WTC11 (cell line): Measurements from ENCODE around the gene TMEM176A. TPM values are rescaled to one million over a fixed set of nuclear protein-coding genes. Genes with fewer than 3 reads are reported as not detected.

Source experiments
- ATAC-seq: fragments of 200-7000 bp; cut with Tn5 transposase; 2 replicates; pipeline ENCODE4 v1.10.0; 2021; ENCODE audit warnings: mild to moderate bottlenecking, moderate library complexity
- CTCF ChIA-PET: fragments of 300-600 bp; sonication (Branson Sonifier 250); formaldehyde crosslinking; loops from one replicate; lab custom pipeline; 2021; ENCODE audit warnings: antibody characterized with exemption; lab: Charles Lee
- POLR2A ChIA-PET: fragments of 350-600 bp; sonication (Branson Sonifier 250); formaldehyde crosslinking; loops from one replicate; lab custom pipeline; 2021; ENCODE audit warnings: antibody characterized with exemption; lab: Charles Lee
- DNase-seq: peaks from one replicate; pipeline ENCODE4 v3.0.0; 2021; ENCODE audit warnings: low spot score
- H3K27ac Mint-ChIP-seq: 2 replicates; pipeline ENCODE4 v1.8.0; 2021; ENCODE audit warnings: mixed read lengths
- H3K27me3 Mint-ChIP-seq: 2 replicates; pipeline ENCODE4 v1.8.0; 2021; ENCODE audit warnings: low read depth, mild to moderate bottlenecking, moderate library complexity, mixed read lengths
- H3K36me3 Mint-ChIP-seq: 2 replicates; pipeline ENCODE4 v1.8.0; 2021; ENCODE audit warnings: mixed read lengths
- H3K4me1 Mint-ChIP-seq: 2 replicates; pipeline ENCODE4 v1.8.0; 2022; ENCODE audit warnings: mixed read lengths
- H3K4me3 Mint-ChIP-seq: 2 replicates; pipeline ENCODE4 v1.8.0; 2021; ENCODE audit warnings: mild to moderate bottlenecking, moderate library complexity, mixed read lengths
- H3K9me3 Mint-ChIP-seq: 2 replicates; pipeline ENCODE4 v1.8.0; 2021; ENCODE audit warnings: mixed read lengths
- CREM ChIP-seq: sonication (generic); formaldehyde crosslinking; IDR thresholded peaks from 2 replicates; pipeline ENCODE4 v1.8.1; 2022; ENCODE audit warnings: mild to moderate bottlenecking, missing genetic modification reagents, moderate library complexity
- E2F5 ChIP-seq: sonication (generic); formaldehyde crosslinking; IDR thresholded peaks from 2 replicates; pipeline ENCODE4 v1.8.1; 2022; ENCODE audit warnings: mild to moderate bottlenecking, moderate library complexity, missing genetic modification reagents
- ELF4 ChIP-seq: sonication (generic); formaldehyde crosslinking; IDR thresholded peaks from 2 replicates; pipeline ENCODE4 v1.8.1; 2022; ENCODE audit warnings: low read depth, mild to moderate bottlenecking, moderate library complexity, missing genetic modification reagents
- ESRRA ChIP-seq: sonication (generic); formaldehyde crosslinking; IDR thresholded peaks from 2 replicates; pipeline ENCODE4 v1.8.1; 2022; ENCODE audit warnings: mild to moderate bottlenecking, missing genetic modification reagents, borderline replicate concordance
- FOXP1 ChIP-seq: sonication (generic); formaldehyde crosslinking; IDR thresholded peaks from 2 replicates; pipeline ENCODE4 v1.8.0; 2022; ENCODE audit warnings: missing genetic modification reagents, mild to moderate bottlenecking, moderate library complexity, borderline replicate concordance
- GABPB1 ChIP-seq: sonication (generic); formaldehyde crosslinking; IDR thresholded peaks from 2 replicates; pipeline ENCODE4 v1.8.1; 2023; ENCODE audit warnings: mild to moderate bottlenecking, missing genetic modification reagents
- GRHL2 ChIP-seq: fragments of 250-450 bp; sonication (Bioruptor Pico); IDR thresholded peaks from 2 replicates; pipeline ENCODE4 v1.8.0; 2022; ENCODE audit warnings: mild to moderate bottlenecking, moderate library complexity; ENCODE audit not compliant: insufficient replicate concordance, severe bottlenecking
- MLX ChIP-seq: sonication (generic); formaldehyde crosslinking; IDR thresholded peaks from 2 replicates; pipeline ENCODE4 v1.8.1; 2023; ENCODE audit warnings: mild to moderate bottlenecking, missing genetic modification reagents, moderate library complexity
- MYBL2 ChIP-seq: sonication (generic); formaldehyde crosslinking; IDR thresholded peaks from 2 replicates; pipeline ENCODE4 v1.8.1; 2023; ENCODE audit warnings: mild to moderate bottlenecking, moderate library complexity, missing genetic modification reagents
- NR2C2 ChIP-seq: sonication (generic); formaldehyde crosslinking; IDR thresholded peaks from 2 replicates; pipeline ENCODE4 v1.8.0; 2022; ENCODE audit warnings: mild to moderate bottlenecking, missing genetic modification reagents
- NR3C1 ChIP-seq: sonication (generic); formaldehyde crosslinking; conservative IDR thresholded peaks from 2 replicates; pipeline ENCODE4 v1.8.1; 2023; ENCODE audit warnings: low read depth, mild to moderate bottlenecking, missing genetic modification reagents
- RELA ChIP-seq: sonication (generic); formaldehyde crosslinking; IDR thresholded peaks from 2 replicates; pipeline ENCODE4 v1.8.1; 2022; ENCODE audit warnings: missing genetic modification reagents, mild to moderate bottlenecking, borderline replicate concordance
- SOX15 ChIP-seq: fragments of 250-450 bp; sonication (Bioruptor Pico); IDR thresholded peaks from 2 replicates; pipeline ENCODE4 v1.9.0; 2021; ENCODE audit warnings: mild to moderate bottlenecking
- TEAD4 ChIP-seq: sonication (generic); formaldehyde crosslinking; IDR thresholded peaks from 2 replicates; pipeline ENCODE4 v1.8.0; 2022; ENCODE audit warnings: mild to moderate bottlenecking, missing genetic modification reagents
- USF1 ChIP-seq: sonication (generic); formaldehyde crosslinking; IDR thresholded peaks from 2 replicates; pipeline ENCODE4 v1.8.0; 2022; ENCODE audit warnings: mild to moderate bottlenecking, missing genetic modification reagents
- ZNF138 ChIP-seq: sonication (generic); formaldehyde crosslinking; conservative IDR thresholded peaks from 2 replicates; pipeline ENCODE4 v1.8.1; 2022; ENCODE audit warnings: mild to moderate bottlenecking, moderate library complexity, missing genetic modification reagents
- ZNF219 ChIP-seq: sonication (generic); formaldehyde crosslinking; IDR thresholded peaks from 2 replicates; pipeline ENCODE4 v1.8.0; 2023; ENCODE audit warnings: missing genetic modification reagents, mild to moderate bottlenecking, borderline replicate concordance
- ZNF263 ChIP-seq: sonication (generic); formaldehyde crosslinking; IDR thresholded peaks from 2 replicates; pipeline ENCODE4 v1.8.1; 2022; ENCODE audit warnings: low read depth, mild to moderate bottlenecking, moderate library complexity, missing genetic modification reagents
- total RNA-seq: library from RNA; stranded (reverse); gene quantifications from 3 replicates; pipeline ENCODE4 v1.2.3, GENCODE V29; 2021
- TF ChIP-seq, protein P1 (sequence below): sonication (generic); formaldehyde crosslinking; IDR thresholded peaks from 2 replicates; pipeline ENCODE4 v1.8.1; 2023; ENCODE audit warnings: mild to moderate bottlenecking, missing genetic modification reagents, moderate library complexity
- TF ChIP-seq, protein P2 (sequence below): fragments of 250-450 bp; sonication (Bioruptor Pico); IDR thresholded peaks from 2 replicates; pipeline ENCODE4 v1.9.0; 2021; ENCODE audit warnings: mild to moderate bottlenecking
- TF ChIP-seq, protein P3 (sequence below): sonication (generic); formaldehyde crosslinking; conservative IDR thresholded peaks from 2 replicates; pipeline ENCODE4 v1.8.1; 2022; ENCODE audit warnings: mild to moderate bottlenecking, missing genetic modification reagents
- TF ChIP-seq, protein P4 (sequence below): fragments of 200-600 bp; IDR thresholded peaks from 2 replicates; pipeline ENCODE4 v1.8.0; 2022; ENCODE audit warnings: antibody characterized with exemption

TMEM176A gene
- total RNA-seq, 1 experiment from 2014 or later: 0.74 TPM

GRCh38 chr7:150851492-150852370 is 51.2 kb downstream of the TMEM176A start:
- H3K27ac Mint-ChIP-seq: no peak overlapping the region
- H3K36me3 Mint-ChIP-seq: no peaks in the 10 kb centered on the region
- H3K9me3 Mint-ChIP-seq: no peaks in the 10 kb centered on the region
- peaks cover 5% of the 10 kb centered on the region for H3K27me3 Mint-ChIP-seq
- CTCF ChIA-PET: interaction anchor here (1.0 to 2.2 kb wide), 4 partner anchors 25 to 166 kb away, joined by 3 to 18 read pairs (median 3); no protein-coding TSS in a partner anchor
- ATAC-seq (no peak), DNase-seq (no peak)
- POLR2A ChIA-PET: interaction anchor here (1.0 kb wide), 1 partner anchor 13 kb away, joined by 3 read pairs; no protein-coding TSS in a partner anchor
- H3K4me3 Mint-ChIP-seq: no peak overlapping the region
- H3K4me1 Mint-ChIP-seq: peaks cover 8% of the 10 kb centered on the region
- TF ChIP-seq FOXP1 (CRISPR knock-in tag) (no peak), USF1 (no peak), ZNF263 (CRISPR knock-in tag) (no peak), E2F5 (CRISPR knock-in tag) (no peak), MLX (CRISPR knock-in tag) (no peak), GRHL2 (CRISPR knock-in tag) (no peak)
- TF ChIP-seq, protein P1, sequence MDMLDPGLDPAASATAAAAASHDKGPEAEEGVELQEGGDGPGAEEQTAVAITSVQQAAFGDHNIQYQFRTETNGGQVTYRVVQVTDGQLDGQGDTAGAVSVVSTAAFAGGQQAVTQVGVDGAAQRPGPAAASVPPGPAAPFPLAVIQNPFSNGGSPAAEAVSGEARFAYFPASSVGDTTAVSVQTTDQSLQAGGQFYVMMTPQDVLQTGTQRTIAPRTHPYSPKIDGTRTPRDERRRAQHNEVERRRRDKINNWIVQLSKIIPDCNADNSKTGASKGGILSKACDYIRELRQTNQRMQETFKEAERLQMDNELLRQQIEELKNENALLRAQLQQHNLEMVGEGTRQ (CRISPR knock-in tag): no peak

DNA sequence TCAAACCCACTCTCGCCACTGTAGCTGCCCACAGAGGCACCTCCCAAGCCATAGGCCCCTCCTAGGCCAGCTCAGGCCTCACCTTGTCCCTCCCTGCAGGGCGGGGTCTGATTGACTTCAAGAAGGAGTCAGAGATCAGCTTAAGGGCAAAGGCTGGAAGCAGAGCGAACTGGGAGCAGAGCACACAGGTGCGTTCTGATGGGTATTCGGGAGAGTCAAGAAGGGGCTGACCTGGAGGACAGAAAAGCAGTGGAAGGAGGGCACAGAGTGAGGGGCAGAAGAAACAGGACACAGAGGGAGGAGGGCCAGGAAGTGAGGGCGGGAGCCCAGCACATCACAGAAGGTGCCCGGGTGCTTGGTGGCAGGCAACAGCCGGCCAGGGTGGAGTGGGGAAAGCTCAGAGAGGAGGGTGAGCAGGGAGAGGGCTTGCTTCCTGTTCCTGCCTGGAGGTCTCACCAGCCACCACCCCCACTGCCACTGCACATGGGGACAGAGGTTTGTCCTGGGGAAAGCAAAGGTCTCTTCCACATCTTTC is 51.9 kb downstream of the TMEM176A start, which contains the start of gene AOC1:
Gene AOC1, plus strand, starts transcription at position 147 of the 535 bp plus-strand sequence. CDS start 3,954 bp downstream, outside the sequence.
- POLR2A ChIA-PET: interaction anchor here (1.0 kb wide), 1 partner anchor 12 kb away, joined by 3 read pairs; no protein-coding TSS in a partner anchor
- H3K36me3 Mint-ChIP-seq: no peaks in the 10 kb centered on the region
- ATAC-seq: peak; percentile 80
- DNase-seq: peak; percentile 28
- CTCF ChIA-PET: interaction anchor here (1.0 to 2.2 kb wide), 4 partner anchors 24 to 166 kb away, joined by 3 to 18 read pairs (median 3); no protein-coding TSS in a partner anchor
- no peak within 1 kb of the TSS for H3K27ac Mint-ChIP-seq
- H3K4me1 Mint-ChIP-seq: peaks cover 8% of the 10 kb centered on the region
- H3K4me3 Mint-ChIP-seq: no peak within 1 kb of the TSS
- H3K9me3 Mint-ChIP-seq: no peaks in the 10 kb centered on the region
- peaks cover 5% of the 10 kb centered on the region for H3K27me3 Mint-ChIP-seq
- no peak for TF ChIP-seq NR3C1 (CRISPR knock-in tag)
- TF ChIP-seq, protein P2, sequence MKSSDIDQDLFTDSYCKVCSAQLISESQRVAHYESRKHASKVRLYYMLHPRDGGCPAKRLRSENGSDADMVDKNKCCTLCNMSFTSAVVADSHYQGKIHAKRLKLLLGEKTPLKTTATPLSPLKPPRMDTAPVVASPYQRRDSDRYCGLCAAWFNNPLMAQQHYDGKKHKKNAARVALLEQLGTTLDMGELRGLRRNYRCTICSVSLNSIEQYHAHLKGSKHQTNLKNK: no peak
- no peak for TF ChIP-seq RELA (CRISPR knock-in tag)
- TF ChIP-seq NR2C2: no peak
- no peak for TF ChIP-seq ZNF138
- no peak for TF ChIP-seq CREM (CRISPR knock-in tag)
- no peak for TF ChIP-seq SOX15 (CRISPR knock-in tag)
- no peak for TF ChIP-seq GABPB1 (CRISPR knock-in tag)
- no peak for TF ChIP-seq TEAD4 (CRISPR knock-in tag)
- no peak for TF ChIP-seq ZNF219 (CRISPR knock-in tag)
- TF ChIP-seq, protein P3, sequence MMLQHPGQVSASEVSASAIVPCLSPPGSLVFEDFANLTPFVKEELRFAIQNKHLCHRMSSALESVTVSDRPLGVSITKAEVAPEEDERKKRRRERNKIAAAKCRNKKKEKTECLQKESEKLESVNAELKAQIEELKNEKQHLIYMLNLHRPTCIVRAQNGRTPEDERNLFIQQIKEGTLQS (CRISPR knock-in tag): no peak
- no peak for TF ChIP-seq ELF4 (CRISPR knock-in tag)
- TF ChIP-seq ESRRA: no peak
- no peak for TF ChIP-seq E2F5 (CRISPR knock-in tag)
- TF ChIP-seq, protein P4, sequence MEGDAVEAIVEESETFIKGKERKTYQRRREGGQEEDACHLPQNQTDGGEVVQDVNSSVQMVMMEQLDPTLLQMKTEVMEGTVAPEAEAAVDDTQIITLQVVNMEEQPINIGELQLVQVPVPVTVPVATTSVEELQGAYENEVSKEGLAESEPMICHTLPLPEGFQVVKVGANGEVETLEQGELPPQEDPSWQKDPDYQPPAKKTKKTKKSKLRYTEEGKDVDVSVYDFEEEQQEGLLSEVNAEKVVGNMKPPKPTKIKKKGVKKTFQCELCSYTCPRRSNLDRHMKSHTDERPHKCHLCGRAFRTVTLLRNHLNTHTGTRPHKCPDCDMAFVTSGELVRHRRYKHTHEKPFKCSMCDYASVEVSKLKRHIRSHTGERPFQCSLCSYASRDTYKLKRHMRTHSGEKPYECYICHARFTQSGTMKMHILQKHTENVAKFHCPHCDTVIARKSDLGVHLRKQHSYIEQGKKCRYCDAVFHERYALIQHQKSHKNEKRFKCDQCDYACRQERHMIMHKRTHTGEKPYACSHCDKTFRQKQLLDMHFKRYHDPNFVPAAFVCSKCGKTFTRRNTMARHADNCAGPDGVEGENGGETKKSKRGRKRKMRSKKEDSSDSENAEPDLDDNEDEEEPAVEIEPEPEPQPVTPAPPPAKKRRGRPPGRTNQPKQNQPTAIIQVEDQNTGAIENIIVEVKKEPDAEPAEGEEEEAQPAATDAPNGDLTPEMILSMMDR: no peak
- TF ChIP-seq MYBL2: no peak
